ENCODE data around the gene TOMM22. TPM values are rescaled to one million over a fixed set of nuclear protein-coding genes. Genes with fewer than 3 reads are reported as not detected.

Gene TOMM22
- total RNA-seq, 2 donors from 2014 or later, result 59.9 to 138 TPM

DNA sequence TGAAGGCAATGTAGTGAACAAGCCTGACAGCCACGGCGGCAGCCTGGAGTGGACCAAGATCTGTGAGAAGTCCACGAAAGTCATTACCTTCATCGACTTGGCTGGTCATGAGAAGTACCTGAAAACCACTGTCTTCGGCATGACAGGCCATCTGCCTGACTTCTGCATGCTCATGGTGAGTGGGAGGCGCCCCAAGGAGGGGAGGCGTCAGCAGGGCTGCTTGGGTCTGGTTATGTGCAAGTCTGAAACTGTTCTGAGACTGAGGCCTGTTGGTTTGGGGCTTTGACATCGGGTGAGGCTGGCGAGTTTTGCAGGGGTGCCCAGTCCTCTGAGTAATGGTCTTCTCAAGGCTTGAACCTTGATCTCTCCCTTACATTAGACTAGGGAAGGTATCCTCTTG is 35.1 kb downstream of the TOMM22 start:
- Mint-ChIP-seq H3K9me3 (no peaks in the 10 kb centered on the region), H3K4me3 (no peak overlapping the region), H3K27me3 (no peaks in the 10 kb centered on the region), H3K36me3 (ENCODE audit: low read depth) (peaks cover 100% of the 10 kb centered on the region), H3K4me1 (peaks cover 43% of the 10 kb centered on the region), H3K27ac (peak overlapping the region; percentile 73)
- peak; percentile 19 for ATAC-seq (replicated peaks)

- Mint-ChIP-seq H3K4me3 (no peak overlapping the region), H3K27ac (peak overlapping the region; percentile 73), H3K9me3 (no peaks in the 10 kb centered on the region), H3K27me3 (no peaks in the 10 kb centered on the region), H3K4me1 (peaks cover 39% of the 10 kb centered on the region), H3K36me3 (ENCODE audit: low read depth) (peaks cover 100% of the 10 kb centered on the region)
- ATAC-seq (replicated peaks), result no peak
Measured at GRCh38 chr22:38717244-38717643, 35.5 kb downstream of the TOMM22 start.

DNA sequence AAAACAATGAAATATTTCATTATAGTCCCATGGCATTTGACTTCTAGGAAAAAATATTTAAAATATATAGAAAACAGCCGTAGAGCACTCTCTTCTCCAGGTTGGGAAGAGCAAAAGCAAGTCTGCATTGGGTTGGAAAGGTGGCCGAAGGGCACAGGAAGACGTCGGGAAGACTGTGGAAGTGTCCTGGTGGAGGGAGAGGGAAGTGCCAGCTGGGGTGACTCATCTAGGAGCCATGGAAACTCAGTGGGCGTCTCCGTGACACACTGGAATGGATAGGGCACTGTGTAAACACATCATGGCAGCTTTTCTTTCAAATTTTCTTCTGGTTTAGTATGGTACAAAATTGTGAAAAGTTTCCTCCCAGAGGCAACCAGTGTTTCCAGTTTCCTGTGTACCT is 36.7 kb downstream of the TOMM22 start:
- Mint-ChIP-seq H3K27me3 (no peaks in the 10 kb centered on the region), H3K4me1 (peaks cover 29% of the 10 kb centered on the region), H3K4me3 (no peak overlapping the region), H3K9me3 (no peaks in the 10 kb centered on the region), H3K27ac (no peak overlapping the region), H3K36me3 (ENCODE audit: low read depth) (peaks cover 100% of the 10 kb centered on the region)
- ATAC-seq (replicated peaks), result peak; percentile 55

- Mint-ChIP-seq H3K4me1 (peaks cover 23% of the 10 kb centered on the region), H3K27me3 (no peaks in the 10 kb centered on the region), H3K4me3 (no peak overlapping the region), H3K36me3 (ENCODE audit: low read depth) (peaks cover 100% of the 10 kb centered on the region), H3K9me3 (no peaks in the 10 kb centered on the region), H3K27ac (no peak overlapping the region)
- no peak for ATAC-seq (replicated peaks)
Measured at GRCh38 chr22:38719196-38719595, 37.4 kb downstream of the TOMM22 start.

- Mint-ChIP-seq H3K27me3 (no peaks in the 10 kb centered on the region), H3K27ac (no peak overlapping the region), H3K4me1 (peaks cover 16% of the 10 kb centered on the region), H3K36me3 (ENCODE audit: low read depth) (peaks cover 100% of the 10 kb centered on the region), H3K4me3 (no peak overlapping the region), H3K9me3 (no peaks in the 10 kb centered on the region)
- no peak for ATAC-seq (replicated peaks)
Measured at GRCh38 chr22:38720350-38720749, 38.6 kb downstream of the TOMM22 start.

DNA sequence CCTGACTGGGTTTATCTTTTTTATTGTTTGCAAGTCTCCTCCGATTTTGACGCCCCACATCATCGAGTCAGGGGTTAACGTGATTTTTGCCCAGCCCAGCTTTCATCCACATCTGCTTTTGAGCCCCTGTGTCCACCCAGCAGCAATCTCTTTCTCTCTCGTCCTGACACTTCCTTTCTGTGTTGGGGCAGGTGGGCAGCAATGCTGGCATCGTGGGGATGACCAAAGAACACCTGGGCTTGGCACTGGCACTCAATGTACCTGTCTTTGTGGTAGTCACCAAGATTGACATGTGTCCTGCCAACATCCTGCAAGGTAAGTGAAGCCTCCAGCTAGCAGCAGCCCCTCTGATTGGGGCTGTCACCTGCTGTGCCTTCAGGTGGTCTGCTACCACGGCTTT is 39.8 kb downstream of the TOMM22 start:
- no peak for ATAC-seq (replicated peaks)
- H3K4me1 Mint-ChIP-seq, result peaks cover 16% of the 10 kb centered on the region
- no peaks in the 10 kb centered on the region for H3K27me3 Mint-ChIP-seq
- H3K27ac Mint-ChIP-seq, result peak overlapping the region; percentile 78
- peaks cover 100% of the 10 kb centered on the region for H3K36me3 Mint-ChIP-seq (ENCODE audit: low read depth)
- H3K9me3 Mint-ChIP-seq, result no peaks in the 10 kb centered on the region
- no peak overlapping the region for H3K4me3 Mint-ChIP-seq

GRCh38 chr22:38724176-38724575 is 42.4 kb downstream of the TOMM22 start:
- Mint-ChIP-seq H3K4me1 (peaks cover 6% of the 10 kb centered on the region), H3K27ac (no peak overlapping the region), H3K4me3 (no peak overlapping the region), H3K36me3 (ENCODE audit: low read depth) (peaks cover 100% of the 10 kb centered on the region), H3K27me3 (no peaks in the 10 kb centered on the region), H3K9me3 (no peaks in the 10 kb centered on the region)
- no peak for ATAC-seq (replicated peaks)

- H3K27ac Mint-ChIP-seq, result peak overlapping the region; percentile 1
- H3K9me3 Mint-ChIP-seq, result no peaks in the 10 kb centered on the region
- no peaks in the 10 kb centered on the region for H3K27me3 Mint-ChIP-seq
- peak; percentile 49 for ATAC-seq (replicated peaks)
- no peak overlapping the region for H3K4me3 Mint-ChIP-seq
- H3K36me3 Mint-ChIP-seq (ENCODE audit: low read depth), result peaks cover 100% of the 10 kb centered on the region
- H3K4me1 Mint-ChIP-seq, result peaks cover 6% of the 10 kb centered on the region
Measured at GRCh38 chr22:38724926-38725571, 43.3 kb downstream of the TOMM22 start.

DNA sequence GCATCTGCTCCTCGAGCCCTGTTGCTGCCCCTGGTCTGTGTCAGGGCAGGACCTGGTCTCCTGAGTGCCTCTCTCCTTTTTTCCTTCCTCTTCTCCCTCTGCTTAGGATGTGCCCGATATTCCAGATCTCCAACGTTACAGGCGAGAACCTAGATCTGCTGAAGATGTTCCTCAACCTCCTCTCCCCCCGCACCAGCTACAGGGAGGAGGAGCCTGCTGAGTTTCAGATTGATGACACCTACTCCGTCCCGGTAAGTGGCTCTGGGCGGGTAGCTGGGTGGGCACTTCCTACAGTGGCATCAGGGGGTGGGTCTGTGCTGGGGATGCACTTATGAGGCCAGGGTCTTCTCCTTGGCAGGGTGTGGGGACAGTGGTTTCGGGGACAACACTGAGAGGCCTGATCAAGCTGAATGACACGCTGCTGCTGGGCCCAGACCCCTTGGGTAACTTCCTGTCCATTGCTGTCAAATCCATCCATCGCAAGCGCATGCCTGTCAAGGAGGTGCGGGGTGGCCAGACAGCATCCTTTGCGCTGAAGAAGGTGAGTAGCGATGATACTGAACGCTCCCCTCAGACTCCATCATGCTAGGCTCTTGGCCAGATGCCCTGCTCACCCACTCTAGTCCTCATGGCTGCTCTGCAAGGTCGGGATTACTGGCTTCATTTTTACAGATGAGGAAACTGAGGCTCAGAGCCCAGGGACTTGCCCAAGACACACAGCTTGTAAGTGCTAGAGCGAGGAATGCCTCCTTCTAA is 44.3 kb downstream of the TOMM22 start:
- Mint-ChIP-seq H3K9me3 (no peaks in the 10 kb centered on the region), H3K36me3 (ENCODE audit: low read depth) (peaks cover 100% of the 10 kb centered on the region), H3K4me3 (no peak overlapping the region), H3K27ac (peak overlapping the region; percentile 70), H3K4me1 (peaks cover 15% of the 10 kb centered on the region), H3K27me3 (no peaks in the 10 kb centered on the region)
- ATAC-seq (replicated peaks), result no peak

DNA sequence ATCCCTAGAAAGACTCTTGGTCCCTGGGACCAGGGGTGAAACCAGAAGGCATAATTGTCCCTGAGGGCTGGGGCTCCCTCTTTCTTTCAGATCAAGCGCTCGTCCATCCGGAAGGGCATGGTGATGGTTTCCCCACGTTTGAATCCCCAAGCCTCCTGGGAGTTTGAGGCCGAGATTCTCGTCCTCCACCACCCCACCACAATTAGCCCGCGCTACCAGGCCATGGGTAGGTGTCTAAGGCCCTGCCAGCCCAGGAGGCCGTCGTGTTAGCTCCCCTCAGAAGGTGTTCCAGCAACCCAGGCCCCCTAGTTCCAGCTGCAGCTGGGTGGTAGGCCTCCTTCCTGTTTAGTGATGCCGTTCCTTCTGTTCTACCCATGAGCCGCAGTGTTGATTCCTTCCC is 45.4 kb downstream of the TOMM22 start:
- peaks cover 100% of the 10 kb centered on the region for H3K36me3 Mint-ChIP-seq (ENCODE audit: low read depth)
- ATAC-seq (replicated peaks), result no peak
- no peaks in the 10 kb centered on the region for H3K9me3 Mint-ChIP-seq
- peaks cover 15% of the 10 kb centered on the region for H3K4me1 Mint-ChIP-seq
- H3K4me3 Mint-ChIP-seq, result no peak overlapping the region
- peak overlapping the region; percentile 70 for H3K27ac Mint-ChIP-seq
- no peaks in the 10 kb centered on the region for H3K27me3 Mint-ChIP-seq

DNA sequence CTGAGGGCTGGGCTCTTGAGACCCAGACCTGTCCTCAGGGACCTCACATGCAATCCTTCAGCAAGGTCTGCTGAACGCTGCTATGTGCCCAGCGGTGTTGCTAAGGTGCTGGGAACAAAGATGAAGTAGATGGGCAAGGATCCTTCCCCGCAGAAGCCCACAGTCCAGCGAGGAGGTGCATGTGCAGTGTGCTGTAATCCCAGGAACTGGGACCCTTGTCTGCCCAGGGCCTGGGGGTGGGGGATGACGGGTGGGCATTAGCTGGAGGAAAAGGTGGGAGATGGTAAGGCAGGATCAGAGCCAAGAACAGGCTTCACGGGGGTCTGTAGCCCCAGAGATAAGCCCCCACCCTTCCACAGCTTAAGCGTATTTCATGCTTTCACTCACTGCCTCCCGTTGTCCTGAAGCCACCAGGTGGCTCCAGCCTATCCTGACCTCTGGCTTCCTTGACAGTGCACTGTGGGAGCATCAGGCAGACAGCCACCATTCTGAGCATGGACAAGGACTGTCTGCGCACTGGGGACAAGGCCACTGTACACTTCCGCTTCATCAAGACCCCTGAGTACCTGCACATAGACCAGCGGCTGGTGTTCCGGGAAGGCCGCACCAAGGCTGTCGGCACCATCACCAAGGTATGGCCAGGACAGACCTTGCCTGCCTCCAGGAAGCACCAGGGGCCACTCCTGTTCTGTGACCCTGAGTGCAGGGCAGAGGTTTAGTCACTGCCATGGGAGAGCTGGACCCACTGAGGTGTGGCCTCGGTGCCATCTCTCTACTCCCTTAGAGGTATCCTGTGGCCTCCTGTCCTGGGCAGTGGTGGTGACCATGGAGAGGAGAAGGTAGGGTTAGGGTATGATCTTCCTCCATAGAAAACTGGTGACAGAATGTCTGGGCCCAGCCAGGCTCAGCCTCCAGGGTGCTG is 46.0 kb downstream of the TOMM22 start:
- Mint-ChIP-seq H3K9me3 (no peaks in the 10 kb centered on the region), H3K4me3 (no peak overlapping the region), H3K27me3 (no peaks in the 10 kb centered on the region), H3K4me1 (peaks cover 15% of the 10 kb centered on the region), H3K36me3 (ENCODE audit: low read depth) (peaks cover 100% of the 10 kb centered on the region), H3K27ac (no peak overlapping the region)
- no peak for ATAC-seq (replicated peaks)

DNA sequence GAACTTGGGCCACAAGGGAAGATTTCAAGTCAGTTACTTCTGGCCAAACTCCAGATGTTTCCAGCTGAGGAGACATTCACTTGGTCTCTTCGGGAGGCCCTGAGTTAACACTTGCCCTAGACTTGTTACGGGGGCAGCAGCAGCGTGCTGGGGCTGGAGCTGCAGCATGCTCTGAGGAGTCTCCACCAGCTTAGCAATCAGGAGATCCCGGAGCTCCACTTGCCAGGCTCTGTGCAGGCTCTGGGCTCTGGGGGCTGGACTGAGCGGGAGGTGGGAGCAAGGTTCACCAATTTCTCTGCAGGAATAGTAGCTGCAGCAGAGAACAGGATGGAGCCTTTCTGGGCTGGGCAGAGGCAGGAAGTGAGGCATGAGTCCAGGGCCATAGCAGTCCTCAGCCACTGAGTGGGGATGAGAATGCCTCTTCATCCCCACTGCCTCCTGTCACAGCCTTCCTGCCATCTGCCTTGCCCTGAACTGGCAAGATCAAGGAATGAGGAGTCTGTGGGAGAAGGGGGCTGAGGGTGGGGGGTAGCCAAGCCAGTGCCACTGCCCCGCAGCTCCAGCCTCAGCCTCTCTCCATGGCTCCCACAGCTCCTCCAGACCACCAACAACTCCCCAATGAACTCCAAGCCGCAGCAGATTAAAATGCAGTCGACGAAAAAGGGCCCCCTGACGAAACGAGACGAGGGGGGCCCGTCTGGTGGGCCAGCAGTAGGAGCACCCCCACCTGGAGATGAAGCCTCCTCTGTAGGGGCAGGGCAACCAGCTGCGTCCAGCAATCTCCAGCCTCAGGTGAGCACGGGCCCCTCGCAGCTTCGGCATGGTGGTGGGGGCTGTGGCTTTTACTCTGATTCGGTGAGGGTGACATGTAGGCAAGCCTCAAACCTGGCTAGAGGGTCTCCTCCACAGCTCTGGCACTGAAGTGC is 47.4 kb downstream of the TOMM22 start:
- Mint-ChIP-seq H3K27me3 (no peaks in the 10 kb centered on the region), H3K27ac (peak overlapping the region; percentile 41), H3K4me1 (peaks cover 16% of the 10 kb centered on the region), H3K9me3 (no peaks in the 10 kb centered on the region), H3K36me3 (ENCODE audit: low read depth) (peaks cover 100% of the 10 kb centered on the region), H3K4me3 (no peak overlapping the region)
- no peak for ATAC-seq (replicated peaks)

GRCh38 chr22:38729946-38730345 is 48.2 kb downstream of the TOMM22 start:
- no peak overlapping the region for H3K27ac Mint-ChIP-seq
- H3K36me3 Mint-ChIP-seq (ENCODE audit: low read depth), result peaks cover 100% of the 10 kb centered on the region
- H3K9me3 Mint-ChIP-seq, result no peaks in the 10 kb centered on the region
- H3K4me1 Mint-ChIP-seq, result peaks cover 21% of the 10 kb centered on the region
- H3K4me3 Mint-ChIP-seq, result no peak overlapping the region
- ATAC-seq (replicated peaks), result no peak
- no peaks in the 10 kb centered on the region for H3K27me3 Mint-ChIP-seq
